ENCODE data around the gene HDAC4. TPM values are rescaled to one million over a fixed set of nuclear protein-coding genes. Genes with fewer than 3 reads are reported as not detected.

Gene HDAC4
- total RNA-seq, 2 donors from 2014 or later = 9.3 to 139 TPM

DNA sequence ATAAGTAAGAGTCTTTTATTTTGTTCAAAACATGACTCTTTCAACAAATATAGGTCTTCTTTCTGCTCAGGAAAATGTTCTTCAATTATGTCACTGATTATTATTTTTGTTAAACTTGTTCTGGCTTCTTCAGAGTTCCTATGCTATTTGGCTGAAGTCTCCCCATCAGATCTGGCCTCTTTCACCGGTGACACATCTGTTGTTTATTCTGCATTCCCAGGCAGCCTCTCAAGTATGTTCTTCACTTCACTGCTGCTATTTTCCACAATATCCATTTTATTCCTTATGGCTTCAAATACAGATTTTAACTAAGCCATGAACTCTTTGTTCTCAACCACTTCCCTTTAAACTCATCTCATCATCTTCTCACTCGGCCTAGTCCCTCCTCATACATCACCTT lies 45.7 kb downstream of the HDAC4 start:
- Histone ChIP-seq H3K36me3 (replicated peaks in 1 of 2; ENCODE audit: insufficient read depth in 1 of 2, low read depth in 2 of 2) (peaks cover 0 to 9% of the 10 kb centered on the region in 2 donors), H3K9me3 (no peaks in the 10 kb centered on the region), H3K4me1 (peaks cover 10% of the 10 kb centered on the region), H3K27ac (no peak overlapping the region), H3K4me3 (no peak overlapping the region), H3K27me3 (no peaks in the 10 kb centered on the region)
- intact Hi-C loops (cut with DNase I) = no loop called here
- ATAC-seq (no peak), DNase-seq (no peak)
- TF ChIP-seq, protein P1, sequence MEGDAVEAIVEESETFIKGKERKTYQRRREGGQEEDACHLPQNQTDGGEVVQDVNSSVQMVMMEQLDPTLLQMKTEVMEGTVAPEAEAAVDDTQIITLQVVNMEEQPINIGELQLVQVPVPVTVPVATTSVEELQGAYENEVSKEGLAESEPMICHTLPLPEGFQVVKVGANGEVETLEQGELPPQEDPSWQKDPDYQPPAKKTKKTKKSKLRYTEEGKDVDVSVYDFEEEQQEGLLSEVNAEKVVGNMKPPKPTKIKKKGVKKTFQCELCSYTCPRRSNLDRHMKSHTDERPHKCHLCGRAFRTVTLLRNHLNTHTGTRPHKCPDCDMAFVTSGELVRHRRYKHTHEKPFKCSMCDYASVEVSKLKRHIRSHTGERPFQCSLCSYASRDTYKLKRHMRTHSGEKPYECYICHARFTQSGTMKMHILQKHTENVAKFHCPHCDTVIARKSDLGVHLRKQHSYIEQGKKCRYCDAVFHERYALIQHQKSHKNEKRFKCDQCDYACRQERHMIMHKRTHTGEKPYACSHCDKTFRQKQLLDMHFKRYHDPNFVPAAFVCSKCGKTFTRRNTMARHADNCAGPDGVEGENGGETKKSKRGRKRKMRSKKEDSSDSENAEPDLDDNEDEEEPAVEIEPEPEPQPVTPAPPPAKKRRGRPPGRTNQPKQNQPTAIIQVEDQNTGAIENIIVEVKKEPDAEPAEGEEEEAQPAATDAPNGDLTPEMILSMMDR (IDR thresholded peaks at IDR 0.05) = no peak
- TF ChIP-seq POLR2A (IDR thresholded peaks at IDR 0.05) = no peak
- WGBS, 2 donors = 57 to 59% methylated on average over 2 of the region's 2 CpGs

- 78 to 93% methylated on average over 2 of the region's 2 CpGs for WGBS, 2 donors
- intact Hi-C loops (cut with DNase I) = no loop called here
- no peak for DNase-seq
These were observed 46.1 kb downstream of the HDAC4 start for GRCh38 chr2:239354791-239355136.

GRCh38 chr2:239354132-239354790 lies 46.6 kb downstream of the HDAC4 start:
- ATAC-seq (no peak), DNase-seq (no peak)
- TF ChIP-seq, protein P1 (IDR thresholded peaks at IDR 0.05) = no peak
- TF ChIP-seq POLR2A (IDR thresholded peaks at IDR 0.05) = no peak
- peaks cover 10% of the 10 kb centered on the region for H3K4me1 ChIP-seq
- H3K4me3 ChIP-seq = no peak overlapping the region
- no peaks in the 10 kb centered on the region for H3K27me3 ChIP-seq
- H3K9me3 ChIP-seq = no peaks in the 10 kb centered on the region
- intact Hi-C loops (cut with DNase I) = no loop called here
- H3K27ac ChIP-seq = no peak overlapping the region
- 96 to 98% methylated on average over 7 of the region's 7 CpGs for WGBS, 2 donors
- peaks cover 0 to 9% of the 10 kb centered on the region in 2 donors for H3K36me3 ChIP-seq (replicated peaks in 1 of 2; ENCODE audit: insufficient read depth in 1 of 2, low read depth in 2 of 2)

More at GRCh38 chr2:239354791-239355136, 46.1 kb downstream of the HDAC4 start:
- Histone ChIP-seq H3K27ac (no peak overlapping the region), H3K36me3 (replicated peaks in 1 of 2; ENCODE audit: insufficient read depth in 1 of 2, low read depth in 2 of 2) (peaks cover 0 to 9% of the 10 kb centered on the region in 2 donors), H3K27me3 (no peaks in the 10 kb centered on the region), H3K4me3 (no peak overlapping the region), H3K9me3 (no peaks in the 10 kb centered on the region), H3K4me1 (peaks cover 10% of the 10 kb centered on the region)
- ATAC-seq = no peak
- TF ChIP-seq POLR2A (IDR thresholded peaks at IDR 0.05) = no peak
- TF ChIP-seq, protein P1 (IDR thresholded peaks at IDR 0.05) = no peak

GRCh38 chr2:239353692-239354091 lies 47.1 kb downstream of the HDAC4 start:
- H3K27me3 ChIP-seq = no peaks in the 10 kb centered on the region
- no peak for DNase-seq
- ATAC-seq = no peak
- peaks cover 0 to 9% of the 10 kb centered on the region in 2 donors for H3K36me3 ChIP-seq (replicated peaks in 1 of 2; ENCODE audit: insufficient read depth in 1 of 2, low read depth in 2 of 2)
- no peaks in the 10 kb centered on the region for H3K9me3 ChIP-seq
- H3K4me3 ChIP-seq = no peak overlapping the region
- TF ChIP-seq, protein P1 (IDR thresholded peaks at IDR 0.05) = no peak
- TF ChIP-seq POLR2A (IDR thresholded peaks at IDR 0.05) = no peak
- peaks cover 10% of the 10 kb centered on the region for H3K4me1 ChIP-seq
- 95 to 98% methylated on average over 5 of the region's 5 CpGs for WGBS, 2 donors
- H3K27ac ChIP-seq = no peak overlapping the region
- intact Hi-C loops (cut with DNase I) = no loop called here

DNA sequence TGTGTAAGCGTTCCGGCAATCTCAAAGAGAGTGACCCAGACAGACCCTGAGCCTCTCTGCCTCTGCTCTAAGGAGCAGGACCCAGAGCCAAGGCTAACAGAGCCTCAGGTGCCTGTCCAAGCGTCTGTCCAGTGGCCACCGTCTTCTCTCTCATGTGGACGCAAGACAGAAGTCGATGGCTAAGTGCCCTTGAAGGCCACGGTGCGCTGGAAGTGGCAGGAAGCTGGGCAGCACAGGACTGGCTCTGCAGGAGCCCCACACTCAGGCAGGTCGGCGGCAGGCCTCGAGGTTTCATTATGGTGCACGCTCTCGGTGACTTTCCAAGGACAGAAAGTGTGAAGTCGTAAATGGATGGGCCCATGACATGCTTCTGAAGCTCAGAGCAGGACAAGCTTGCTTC lies 49.1 kb downstream of the HDAC4 start:
- no peak for ATAC-seq
- Histone ChIP-seq H3K27me3 (no peaks in the 10 kb centered on the region), H3K36me3 (replicated peaks in 1 of 2; ENCODE audit: insufficient read depth in 1 of 2, low read depth in 2 of 2) (peaks cover 0 to 9% of the 10 kb centered on the region in 2 donors), H3K9me3 (no peaks in the 10 kb centered on the region), H3K4me3 (no peak overlapping the region), H3K4me1 (peaks cover 10% of the 10 kb centered on the region), H3K27ac (no peak overlapping the region)
- TF ChIP-seq, protein P1 (IDR thresholded peaks at IDR 0.05) = no peak
- no peak for TF ChIP-seq POLR2A (IDR thresholded peaks at IDR 0.05)
- DNase-seq = no peak
- WGBS, 2 donors = 90 to 91% methylated on average over 13 to 14 of the region's 14 CpGs
- intact Hi-C loops (cut with DNase I) = no loop called here
